GM19397 (cell line): ENCODE data around the gene IDNK.

ENCODE experiments used
- ATAC-seq: cut with Tn5 transposase; IDR thresholded peaks from one replicate; pipeline ENCODE4 v1.9.1; 2021; ENCODE audit warnings: mild to moderate bottlenecking, moderate library complexity; ENCODE audit not compliant: unreplicated experiment

IDNK gene

DNA sequence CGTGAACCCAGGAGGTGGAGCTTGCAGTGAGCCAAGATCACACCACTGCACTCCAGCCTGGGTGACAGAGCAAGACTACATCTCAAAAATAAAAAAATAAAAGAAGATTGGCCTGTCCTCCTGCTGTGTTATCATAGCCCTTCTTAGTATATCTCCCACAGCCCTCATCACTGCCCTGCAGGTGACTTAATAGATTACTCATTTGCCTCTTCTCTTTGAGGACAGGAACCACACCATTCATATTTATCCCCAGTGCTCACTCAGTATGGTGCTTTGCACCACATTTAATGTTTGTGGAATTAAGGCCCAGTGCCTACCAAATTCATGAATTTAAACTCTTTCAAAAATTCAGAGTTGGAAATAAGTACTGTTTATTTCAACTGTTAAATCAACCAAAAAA lies 10.3 kb downstream of the IDNK start:
- no peak for ATAC-seq

DNA sequence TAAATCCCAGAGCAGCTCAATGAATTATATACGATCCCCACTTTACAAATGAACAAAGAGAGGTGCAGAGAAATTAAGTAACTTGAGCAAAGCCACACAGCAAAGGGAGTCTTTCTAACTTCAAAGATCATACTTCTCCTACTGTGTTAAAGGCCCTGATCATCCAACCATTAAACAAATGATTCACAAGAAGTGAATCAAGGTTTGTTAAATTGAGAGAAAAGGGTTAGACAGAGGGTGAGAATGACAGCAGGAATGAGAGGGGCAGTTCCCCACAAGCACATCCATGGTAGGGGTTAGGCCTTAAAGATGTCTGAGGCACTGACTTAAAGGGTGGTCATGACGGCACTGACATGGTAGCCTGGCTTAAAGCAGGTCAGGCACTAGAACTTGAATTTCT lies 10.7 kb downstream of the IDNK start:
- no peak for ATAC-seq

DNA sequence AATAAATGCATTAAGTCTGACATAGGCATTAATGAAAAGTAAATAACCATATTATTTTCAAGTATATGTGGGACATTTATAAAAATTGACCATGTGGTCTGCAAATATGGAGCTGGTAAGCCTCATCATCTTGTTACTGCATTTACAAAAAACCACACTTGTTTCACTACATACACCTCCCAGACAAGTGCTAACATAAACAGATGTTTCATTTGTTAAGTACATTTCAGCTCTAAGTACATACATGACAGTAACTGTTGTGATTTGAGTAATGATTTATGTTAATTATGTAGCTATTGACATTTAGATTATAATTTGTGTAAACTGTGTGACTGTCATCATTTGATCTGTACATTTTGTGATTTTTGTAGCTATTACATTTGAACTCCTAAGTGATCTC lies 13.9 kb downstream of the IDNK start:
- ATAC-seq, result no peak

DNA sequence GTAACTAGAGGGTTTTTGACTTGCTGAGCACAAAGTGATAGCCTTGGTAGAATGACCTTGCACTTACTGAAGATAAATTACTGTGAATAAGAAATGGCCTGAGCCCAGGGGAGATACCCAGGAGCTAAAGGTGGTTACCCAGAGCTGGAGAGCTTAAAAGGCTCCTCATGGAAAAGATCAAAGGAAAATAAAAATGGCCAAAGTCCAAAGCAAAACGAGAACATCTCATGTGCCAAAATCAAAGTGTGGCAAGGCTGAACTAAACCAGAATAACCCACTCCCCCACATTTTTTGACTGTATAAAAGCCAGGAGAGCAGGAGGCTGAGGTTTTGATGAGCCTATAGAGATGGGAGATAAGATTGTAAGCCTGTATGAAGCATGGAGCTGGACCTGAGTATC lies 14.4 kb downstream of the IDNK start:
- ATAC-seq, result no peak

DNA sequence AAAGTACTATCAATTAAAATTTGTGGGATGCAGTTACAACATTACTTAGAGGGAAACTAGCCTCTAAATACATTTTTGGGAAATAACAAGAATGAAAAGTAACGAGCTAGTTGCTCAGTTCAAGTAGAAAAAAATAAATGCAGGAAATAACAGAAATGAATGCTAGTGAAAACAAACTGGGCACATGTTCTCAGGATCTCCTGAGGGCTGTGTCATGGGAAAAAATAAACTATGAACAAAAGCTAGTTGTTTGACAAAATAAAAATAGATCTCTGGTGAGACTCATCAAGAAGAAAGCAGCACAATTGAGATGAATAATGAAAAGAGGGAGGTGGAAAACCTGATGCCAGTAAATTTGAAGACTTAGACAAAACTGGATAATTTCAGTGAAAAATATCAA lies 16.3 kb downstream of the IDNK start:
- no peak for ATAC-seq

DNA sequence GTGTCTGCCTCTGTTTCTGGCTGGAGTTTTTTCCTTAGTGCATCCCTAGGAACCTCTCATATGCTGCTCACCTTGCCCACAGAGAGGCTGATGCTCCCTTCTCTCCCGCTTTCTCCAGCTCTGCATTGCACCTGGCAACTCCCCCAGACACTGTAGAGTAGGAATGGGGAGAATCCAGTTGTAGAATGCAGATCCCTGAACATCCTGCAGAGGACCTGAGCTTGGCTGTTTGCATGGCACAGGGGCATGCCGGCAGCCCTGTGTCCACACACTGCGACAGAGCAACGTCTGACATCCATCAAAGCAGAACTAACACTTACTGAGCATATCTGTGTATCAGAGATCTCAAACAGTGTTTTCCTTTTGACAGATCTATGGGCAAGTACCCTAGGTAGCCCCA lies 19.9 kb downstream of the IDNK start:
- ATAC-seq, result no peak

DNA sequence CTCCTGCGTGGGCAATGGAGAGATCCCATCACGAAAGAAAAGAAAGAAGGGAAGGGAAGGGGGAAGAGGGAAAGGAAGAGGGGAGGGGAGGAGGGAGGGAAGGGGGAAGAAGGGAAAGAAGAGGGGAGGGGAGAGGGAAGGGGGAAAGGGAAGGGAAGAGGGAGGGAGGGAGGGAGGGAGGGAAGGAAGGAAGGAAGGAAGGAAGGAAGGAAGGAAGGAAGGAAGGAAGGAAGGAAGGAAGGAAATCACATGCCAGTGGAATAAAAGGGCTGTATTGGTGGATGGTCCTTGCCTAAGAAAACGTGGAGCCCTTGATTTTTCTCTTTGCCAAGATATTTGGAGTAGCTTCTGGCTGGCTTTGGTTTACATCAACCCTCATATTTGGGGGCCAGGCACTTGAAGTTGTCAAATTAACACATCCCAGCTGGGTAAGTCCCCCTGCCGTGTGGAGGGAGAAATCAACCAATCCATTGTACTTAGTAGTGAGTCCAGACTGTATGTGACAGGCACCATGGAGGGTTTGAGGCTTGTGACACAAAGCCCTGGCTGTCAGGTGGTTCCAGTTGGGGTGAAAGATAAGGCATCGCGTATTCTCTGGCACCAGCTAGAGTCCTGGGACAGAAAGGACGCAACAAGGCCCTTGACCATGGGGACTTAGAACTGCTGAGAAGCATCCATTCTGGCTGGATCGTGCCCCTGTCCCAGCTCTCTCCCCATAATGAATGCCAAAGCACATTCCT lies 23.7 kb downstream of the IDNK start:
- ATAC-seq, result no peak

DNA sequence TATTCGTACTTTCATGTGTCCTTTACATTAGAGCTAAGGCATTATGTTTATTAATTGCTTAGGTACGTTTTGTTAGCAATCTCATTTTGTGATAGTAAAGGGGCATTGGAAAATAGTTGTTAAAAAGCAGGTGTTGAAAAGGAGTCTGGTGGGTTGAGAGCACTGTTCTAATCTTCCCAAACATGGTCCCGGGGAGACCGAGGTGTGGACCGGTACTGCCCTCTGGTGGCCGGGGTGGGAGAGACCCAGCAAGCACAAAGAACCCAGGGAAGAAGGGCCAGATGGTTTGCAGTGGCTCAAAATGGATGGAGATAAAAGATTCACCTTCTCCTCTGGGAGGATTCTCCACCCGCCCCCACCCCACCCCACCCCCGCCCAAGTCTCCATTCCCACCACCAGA lies 26.1 kb downstream of the IDNK start:
- peak; percentile 67 for ATAC-seq

DNA sequence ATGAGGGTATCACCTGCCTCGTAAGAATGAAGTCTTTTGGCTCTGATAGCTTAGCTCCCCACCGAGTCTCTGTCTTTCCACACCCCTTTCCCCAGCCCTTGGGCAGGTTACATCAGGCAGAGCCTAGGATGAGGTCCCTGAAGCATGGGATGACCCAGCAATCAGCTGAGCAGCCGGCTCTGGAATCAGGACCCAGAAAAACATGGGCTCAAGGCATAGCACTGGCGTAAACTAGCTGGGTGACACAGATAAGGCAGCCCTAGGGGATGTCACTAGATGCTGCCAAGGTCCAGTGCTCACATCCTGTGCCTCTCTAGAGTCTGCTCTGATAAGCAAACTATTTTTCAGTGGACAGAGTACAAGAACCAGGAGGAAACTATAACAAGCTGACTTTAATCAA lies 26.6 kb downstream of the IDNK start:
- ATAC-seq, result no peak

DNA sequence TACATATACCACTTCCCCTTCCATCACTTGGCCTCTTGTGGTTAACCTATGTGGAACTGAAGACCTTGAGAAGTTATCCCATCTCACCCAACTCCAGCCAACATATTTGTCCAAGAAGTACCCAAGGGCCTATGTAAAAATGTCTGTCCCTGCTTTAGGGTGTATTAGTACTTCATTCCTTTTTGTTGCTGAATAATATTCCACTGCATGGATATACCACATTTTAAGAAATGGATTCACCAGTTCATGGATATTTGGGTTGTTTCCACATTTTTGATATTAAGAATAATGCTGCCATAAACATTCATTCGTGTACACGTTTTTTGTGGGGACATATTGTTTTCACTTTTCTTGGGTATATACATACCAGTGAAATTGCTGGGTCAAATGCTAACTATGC lies 28.6 kb downstream of the IDNK start:
- ATAC-seq, result no peak

DNA sequence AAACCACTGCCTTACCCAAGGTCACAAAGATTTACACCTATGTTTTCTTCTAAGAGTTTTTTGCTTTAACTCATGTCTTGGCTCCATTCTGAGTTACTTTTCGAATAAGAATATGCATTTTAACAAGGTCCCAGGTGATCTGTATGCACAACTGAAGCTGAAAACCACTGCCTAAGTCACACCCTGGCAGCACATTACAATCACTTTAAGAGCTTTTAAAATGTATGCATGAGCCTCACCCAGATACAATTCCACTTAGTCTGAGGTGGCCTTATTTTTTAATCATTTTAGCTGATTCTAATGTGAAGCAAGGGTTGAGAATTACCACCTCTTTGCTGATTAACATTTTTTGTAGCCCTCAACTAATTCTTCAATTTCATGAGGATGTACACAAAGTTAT lies 29.5 kb downstream of the IDNK start:
- ATAC-seq, result no peak

DNA sequence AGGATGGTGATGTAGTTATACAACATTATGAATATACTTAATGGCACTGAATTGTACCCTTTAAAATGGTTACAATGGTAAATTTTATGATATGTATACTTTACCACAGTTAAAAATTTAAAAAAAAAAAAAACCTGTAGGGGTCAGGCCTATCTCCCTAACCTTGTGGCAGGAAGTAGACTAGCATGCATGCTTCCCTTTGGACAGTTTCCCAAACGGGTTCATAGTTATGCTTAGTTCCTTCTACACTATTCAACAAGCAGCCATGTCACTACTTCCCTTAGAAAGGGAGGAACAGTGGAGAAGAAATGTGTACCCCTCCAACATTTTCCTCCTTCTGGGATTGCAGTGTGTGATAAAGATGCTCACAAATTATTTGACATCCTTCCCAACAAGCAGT lies 32.5 kb downstream of the IDNK start:
- ATAC-seq, result no peak

DNA sequence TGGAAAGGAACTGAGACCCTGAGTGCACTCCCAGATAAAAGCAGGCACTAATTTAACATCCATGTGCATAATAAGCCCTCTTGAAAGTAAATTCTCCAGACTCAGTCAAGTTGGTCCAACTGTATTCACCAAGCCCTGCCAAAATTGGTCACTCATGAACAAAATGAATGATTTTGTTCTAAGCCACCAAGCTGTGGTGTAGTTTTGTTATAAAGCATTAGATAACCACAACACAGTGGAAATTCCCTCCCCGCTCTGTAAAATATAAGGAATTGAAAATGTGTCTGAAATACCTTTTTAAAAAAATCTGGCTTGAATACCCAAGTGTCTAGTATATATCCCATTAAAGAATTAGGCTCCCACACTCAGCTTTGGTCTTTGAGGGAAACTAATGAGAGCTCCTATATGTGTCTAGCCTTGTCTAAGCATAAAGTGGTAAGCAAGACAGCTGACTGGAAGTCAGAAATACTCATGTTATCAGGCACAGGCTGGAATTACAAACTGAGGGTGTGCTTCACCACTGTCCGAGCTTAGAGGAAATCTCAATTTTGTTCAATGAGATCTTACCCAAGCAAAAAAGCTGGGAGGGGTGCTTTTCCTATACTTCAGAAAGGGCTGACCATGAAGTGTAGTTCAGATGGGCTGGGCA lies 33.2 kb downstream of the IDNK start:
- peak; percentile 56 for ATAC-seq

DNA sequence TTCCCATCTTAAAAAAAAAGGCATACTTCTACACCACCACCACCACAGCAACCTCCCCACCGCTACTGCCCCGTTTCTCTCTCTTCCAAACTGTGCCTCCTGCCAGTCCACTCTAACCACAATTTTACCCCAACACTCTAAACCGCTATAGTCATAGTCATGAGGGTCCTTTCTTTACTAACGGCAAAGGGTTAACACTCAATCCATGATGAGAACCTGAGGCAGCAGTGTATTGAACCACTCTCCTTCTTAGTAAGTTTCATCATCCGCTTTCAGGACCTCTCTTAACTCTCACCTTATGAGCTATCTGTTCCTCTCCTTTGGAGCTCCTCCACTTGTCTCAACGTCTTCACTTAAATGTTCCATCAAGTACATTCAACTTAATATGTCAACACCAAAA lies 34.0 kb downstream of the IDNK start:
- no peak for ATAC-seq

DNA sequence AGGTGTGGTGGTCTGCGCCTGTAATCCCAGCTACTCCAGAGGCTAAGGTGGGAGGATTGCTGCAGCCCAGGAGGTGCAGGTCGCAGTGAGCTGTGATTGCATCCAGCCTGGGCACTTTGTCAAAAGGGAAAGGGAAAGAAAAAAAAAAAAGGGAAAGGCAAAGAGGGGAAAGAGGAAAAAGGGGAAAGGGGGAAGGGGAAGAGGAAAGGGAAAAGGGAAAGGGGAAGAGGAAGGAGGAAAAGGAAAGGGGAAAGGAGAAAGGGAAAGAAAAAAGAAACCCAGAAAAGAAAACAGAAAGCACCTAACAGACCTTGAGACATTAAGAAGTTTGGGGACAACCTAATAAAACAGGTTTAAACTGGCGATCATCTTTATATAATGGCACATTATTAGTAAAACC lies 40.0 kb downstream of the IDNK start:
- no peak for ATAC-seq

DNA sequence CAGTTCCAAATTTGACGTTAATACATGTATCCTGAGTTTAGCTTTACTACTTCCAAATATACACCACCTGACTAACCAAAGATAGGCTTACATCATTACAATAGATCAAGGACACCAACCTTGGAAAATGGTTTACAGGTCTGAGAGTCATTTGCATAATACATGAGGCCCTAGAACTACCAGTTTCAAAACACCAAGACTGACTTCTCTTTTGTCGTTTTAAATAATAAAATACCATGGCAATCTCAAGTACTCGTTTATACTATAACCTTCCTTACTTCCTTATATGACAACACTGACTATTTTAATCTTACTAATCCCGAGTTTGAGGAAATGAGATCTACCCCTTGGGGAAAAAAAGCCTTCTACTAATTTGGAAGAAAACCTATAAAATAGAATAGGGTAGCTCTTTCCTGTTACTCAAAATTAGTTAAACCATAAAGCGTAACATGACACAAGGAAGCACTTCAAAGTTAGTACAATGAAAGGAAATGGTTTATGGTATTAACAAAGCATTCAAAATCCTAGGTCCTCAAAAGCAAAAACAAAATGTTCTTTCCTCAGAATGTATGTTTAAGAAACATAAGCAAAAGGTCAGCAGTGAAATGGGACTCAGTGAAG lies 42.7 kb downstream of the IDNK start:
- ATAC-seq, result peak; percentile 74

DNA sequence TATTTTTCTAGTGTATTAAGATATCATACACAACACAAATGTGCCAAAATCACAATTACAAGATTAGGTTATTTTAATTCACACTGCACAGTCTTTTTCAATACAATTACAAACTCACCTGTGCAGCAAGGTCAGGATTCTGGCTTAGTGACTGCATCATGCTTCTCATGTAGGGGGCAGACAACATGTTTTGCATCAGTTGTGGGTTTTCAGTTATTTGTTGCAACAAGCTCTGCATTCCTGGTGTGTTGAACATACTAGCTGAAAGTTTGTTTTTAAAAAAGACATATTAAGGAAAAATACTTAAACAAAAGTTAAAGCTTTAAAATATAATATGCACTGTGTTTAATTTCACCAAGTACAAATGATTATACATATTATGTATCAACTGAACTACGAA lies 46.1 kb downstream of the IDNK start:
- ATAC-seq, result no peak

DNA sequence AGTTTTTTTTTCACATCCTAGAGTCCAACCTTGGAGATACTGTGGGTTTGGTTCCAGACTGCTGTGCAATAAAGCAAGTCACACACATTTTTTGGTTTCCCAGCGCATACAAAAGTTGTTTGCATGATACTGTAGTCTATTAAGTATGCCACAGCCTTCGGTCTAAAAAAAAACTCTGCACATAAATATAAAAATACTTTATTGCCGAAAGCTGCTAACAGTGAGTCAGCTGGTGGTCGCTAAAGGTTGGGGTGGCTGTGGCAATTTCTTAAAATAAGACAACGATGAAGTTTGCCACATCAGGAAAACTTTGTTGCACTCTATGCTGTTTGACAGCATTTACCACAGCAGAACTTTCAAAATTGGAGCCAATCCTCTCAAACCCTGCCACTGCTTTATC lies 47.4 kb downstream of the IDNK start:
- ATAC-seq, result no peak

DNA sequence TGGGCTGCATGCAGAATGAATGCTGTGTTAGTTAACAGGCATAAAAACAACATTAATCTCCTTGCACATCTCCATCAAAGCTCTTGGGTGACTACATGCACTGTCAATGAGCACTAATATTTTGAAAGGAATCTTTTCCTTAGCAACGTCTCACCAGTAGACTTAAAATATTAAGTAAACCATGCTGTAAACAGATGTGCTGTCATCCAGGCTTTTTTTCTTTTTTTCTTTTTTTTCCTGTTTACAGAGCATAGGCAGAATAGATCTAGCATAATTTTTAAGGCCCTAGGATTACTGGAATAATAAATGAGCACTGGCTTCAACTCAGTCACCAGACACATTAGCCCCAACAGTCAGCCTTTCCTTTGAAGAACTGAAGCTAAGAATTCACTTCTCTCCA lies 48.5 kb downstream of the IDNK start:
- no peak for ATAC-seq

DNA sequence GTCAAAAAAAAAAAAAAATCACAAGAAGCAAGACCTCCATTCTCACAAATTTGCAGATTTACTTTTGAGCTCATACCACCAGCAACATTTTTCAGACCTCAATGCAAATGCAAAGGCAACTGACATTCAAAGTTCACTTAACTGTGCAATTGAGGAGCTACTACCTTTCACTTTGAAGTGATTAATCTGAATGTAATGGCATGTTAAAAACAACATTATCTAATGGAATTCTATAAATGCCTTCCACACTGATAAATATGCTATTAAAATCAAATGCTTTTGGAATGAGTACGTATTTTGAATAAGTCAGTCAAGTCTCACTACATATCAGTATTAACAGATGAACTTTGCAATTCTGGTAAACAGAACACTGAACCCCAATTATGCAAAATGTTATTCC lies 52.5 kb downstream of the IDNK start:
- ATAC-seq, result no peak

DNA sequence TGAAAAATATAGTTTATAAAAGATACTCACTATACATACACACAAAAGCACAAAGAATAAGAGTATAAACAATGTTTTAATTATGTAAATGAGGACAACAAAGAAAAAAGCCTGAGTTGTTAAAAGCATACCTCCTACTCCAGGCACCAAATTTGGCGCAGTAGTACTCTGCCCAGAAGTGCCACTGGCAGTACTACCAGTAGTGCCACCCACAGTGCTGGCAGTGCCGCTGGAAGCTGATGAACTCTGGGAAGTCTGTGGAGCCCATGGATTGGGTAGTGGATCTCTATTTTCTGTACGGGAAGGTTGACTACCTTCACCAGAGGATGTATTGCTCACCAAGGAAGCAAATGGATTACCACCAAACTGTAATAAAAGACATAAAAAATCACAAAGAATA lies 54.7 kb downstream of the IDNK start:
- ATAC-seq, result no peak

DNA sequence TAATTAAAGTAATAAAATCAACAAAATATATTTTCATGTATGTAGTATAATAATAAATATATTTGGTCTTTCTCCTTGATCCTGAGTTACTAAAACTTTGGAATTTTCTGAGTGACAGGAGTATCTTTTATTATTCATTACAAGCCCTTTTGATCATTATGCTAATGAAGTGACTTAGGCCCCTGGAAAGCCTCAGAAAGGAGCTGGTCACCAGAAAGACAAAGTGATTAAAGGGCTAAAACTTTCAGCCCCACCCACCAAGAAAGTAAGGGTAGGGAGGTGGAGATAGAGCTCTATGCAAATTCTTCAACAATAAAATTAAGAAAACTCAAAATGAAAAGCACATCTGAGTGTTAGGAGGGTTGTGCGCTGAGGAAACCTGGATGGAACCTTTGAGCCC lies 57.3 kb downstream of the IDNK start:
- no peak for ATAC-seq

DNA sequence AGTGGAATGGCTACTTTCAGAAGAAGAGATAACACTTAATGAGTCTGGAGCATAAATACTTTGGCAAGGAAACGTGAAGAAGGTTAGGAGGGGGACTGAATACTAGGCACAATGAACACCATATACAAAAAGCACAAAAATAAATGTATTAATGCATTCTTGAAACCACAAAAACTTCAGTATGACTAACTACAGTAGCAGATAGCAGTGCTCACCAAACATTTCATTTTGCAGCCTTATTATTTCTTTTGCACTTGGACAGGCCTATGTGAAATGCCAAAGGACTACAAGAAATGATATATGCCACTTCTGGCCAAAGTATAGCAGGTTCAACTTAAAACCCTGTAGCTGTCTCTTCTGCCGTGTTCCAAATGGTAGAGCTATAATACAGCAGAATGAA lies 58.5 kb downstream of the IDNK start:
- ATAC-seq, result no peak
